GM19395 (cell line): ENCODE results near the gene EFEMP1.

Source experiments
- ATAC-seq: cut with Tn5 transposase; IDR thresholded peaks from one replicate; pipeline ENCODE4 v1.9.1; 2021; ENCODE audit warnings: mild to moderate bottlenecking, moderate library complexity; ENCODE audit not compliant: unreplicated experiment

The EFEMP1 gene

GRCh38 chr2:55934337-55934736 lies 10.8 kb upstream of the EFEMP1 start:
- ATAC-seq, result no peak

GRCh38 chr2:55932843-55933242 lies 9.3 kb upstream of the EFEMP1 start:
- ATAC-seq, result no peak

GRCh38 chr2:55931281-55931680 lies 7.7 kb upstream of the EFEMP1 start:
- ATAC-seq, result no peak

GRCh38 chr2:55929476-55929875 lies 5.9 kb upstream of the EFEMP1 start:
- ATAC-seq, result no peak

GRCh38 chr2:55926974-55927373 lies 3.4 kb upstream of the EFEMP1 start:
- no peak for ATAC-seq

- ATAC-seq, result no peak
These were observed 2.7 kb upstream of the EFEMP1 start for GRCh38 chr2:55926246-55926645.

GRCh38 chr2:55923982-55924321 lies 370 bp upstream of the EFEMP1 start:
- ATAC-seq, result no peak

- ATAC-seq, result no peak
These were observed 1.2 kb downstream of the EFEMP1 start for GRCh38 chr2:55922291-55922907.

- ATAC-seq, result no peak
These were observed 4.0 kb downstream of the EFEMP1 start for GRCh38 chr2:55919574-55919973.

- ATAC-seq, result no peak
These were observed 4.7 kb downstream of the EFEMP1 start for GRCh38 chr2:55918856-55919255.

GRCh38 chr2:55917713-55918390 lies 5.7 kb downstream of the EFEMP1 start:
- ATAC-seq, result no peak

- no peak for ATAC-seq
These were observed 6.5 kb downstream of the EFEMP1 start for GRCh38 chr2:55917117-55917516.

GRCh38 chr2:55916473-55917049 lies 7.0 kb downstream of the EFEMP1 start:
- no peak for ATAC-seq

GRCh38 chr2:55914786-55915185 lies 8.8 kb downstream of the EFEMP1 start:
- no peak for ATAC-seq

GRCh38 chr2:55912926-55913325 lies 10.7 kb downstream of the EFEMP1 start:
- no peak for ATAC-seq

GRCh38 chr2:55910077-55910476 lies 13.5 kb downstream of the EFEMP1 start:
- ATAC-seq, result no peak

- no peak for ATAC-seq
These were observed 15.9 kb downstream of the EFEMP1 start for GRCh38 chr2:55907686-55908085.

- no peak for ATAC-seq
These were observed 16.6 kb downstream of the EFEMP1 start for GRCh38 chr2:55906993-55907392.

- ATAC-seq, result no peak
These were observed 19.9 kb downstream of the EFEMP1 start for GRCh38 chr2:55903727-55904126.

GRCh38 chr2:55902971-55903370 lies 20.6 kb downstream of the EFEMP1 start:
- no peak for ATAC-seq

GRCh38 chr2:55902429-55902828 lies 21.2 kb downstream of the EFEMP1 start:
- ATAC-seq, result no peak

- ATAC-seq, result no peak
These were observed 21.6 kb downstream of the EFEMP1 start for GRCh38 chr2:55901941-55902340.

GRCh38 chr2:55901322-55901721 lies 22.3 kb downstream of the EFEMP1 start:
- ATAC-seq, result no peak
